GM12892 (cell line): Measurements from ENCODE around the gene APMAP. TPM values are rescaled to one million over a fixed set of nuclear protein-coding genes. Genes with fewer than 3 reads are reported as not detected.

ENCODE experiments used
- DNase-seq: peaks from one replicate; pipeline ENCODE4 v3.0.0; 2011; ENCODE audit not compliant: insufficient read length
- FAIRE-seq: peaks from 2 replicates; lab custom pipeline; 2011; peaks lifted over from hg19 to GRCh38; lab: Jason Lieb, UNC
- POLR2A ChIP-seq: IDR thresholded peaks from 2 replicates; pipeline ENCODE4 v1.6.1; 2011; ENCODE audit warnings: low read depth, low read length, control low read depth
- POLR2AphosphoS5 ChIP-seq: IDR thresholded peaks from 2 replicates; pipeline ENCODE4 v1.6.1; 2011; ENCODE audit warnings: low read depth, low read length, control low read depth
- TAF1 ChIP-seq: IDR thresholded peaks from 2 replicates; pipeline ENCODE4 v1.6.1; 2011; ENCODE audit warnings: low read depth, mild to moderate bottlenecking, control low read depth, low read length, borderline replicate concordance
- polyA plus RNA-seq: library from polyadenylated mRNA; unstranded; fragments of >200 nt; gene quantifications from one replicate; pipeline ENCODE4 v1.2.1, GENCODE V29; 2012; ENCODE audit warnings: missing spikeins, inconsistent platforms; ENCODE audit not compliant: missing spikeins

The APMAP gene
- polyA plus RNA-seq = 21.6 TPM

GRCh38 chr20:24992487-24993205, at the start of gene APMAP:
Gene APMAP, minus strand, starts transcription at chr20:24992751. Its CDS starts 63 bp downstream, at chr20:24992688.
- TF ChIP-seq POLR2A (peak; percentile 94), TAF1 (peak; percentile 49; the same call in 1 of the 2 replicates), POLR2AphosphoS5 (peak; percentile 82)
- DNase-seq = peak; percentile 94
- FAIRE-seq = peak; percentile 97

GRCh38 chr20:25041813-25042530, 49.4 kb upstream of the APMAP start:
- no peak for TF ChIP-seq POLR2A
- TF ChIP-seq POLR2AphosphoS5 = no peak
- TF ChIP-seq TAF1 = no peak
- FAIRE-seq = no peak
- no peak for DNase-seq

GRCh38 chr20:25040438-25040831, 47.9 kb upstream of the APMAP start:
- TF ChIP-seq TAF1 (no peak), POLR2A (no peak), POLR2AphosphoS5 (no peak)
- FAIRE-seq = no peak
- no peak for DNase-seq

GRCh38 chr20:25039697-25040437, 47.3 kb upstream of the APMAP start:
- DNase-seq (no peak), FAIRE-seq (no peak)
- TF ChIP-seq POLR2AphosphoS5 = no peak
- no peak for TF ChIP-seq TAF1
- no peak for TF ChIP-seq POLR2A

- no peak for FAIRE-seq
- DNase-seq = no peak
These were observed 46.1 kb upstream of the APMAP start for GRCh38 chr20:25038591-25039015.

GRCh38 chr20:25038103-25038410, 45.5 kb upstream of the APMAP start:
- FAIRE-seq (no peak), DNase-seq (no peak)
- TF ChIP-seq POLR2AphosphoS5 (no peak), TAF1 (no peak)

More at GRCh38 chr20:25038591-25039015, 46.1 kb upstream of the APMAP start:
- no peak for TF ChIP-seq TAF1
- no peak for TF ChIP-seq POLR2A
- TF ChIP-seq POLR2AphosphoS5 = no peak

- TF ChIP-seq TAF1 = no peak
- TF ChIP-seq POLR2A = no peak
- TF ChIP-seq POLR2AphosphoS5 = no peak
- FAIRE-seq (no peak), DNase-seq (no peak)
These were observed 44.9 kb upstream of the APMAP start for GRCh38 chr20:25037288-25038102.

- no peak for FAIRE-seq
These were observed 43.9 kb upstream of the APMAP start for GRCh38 chr20:25036331-25036936.

GRCh38 chr20:25035921-25036320, 43.4 kb upstream of the APMAP start:
- DNase-seq = no peak
- peak; percentile 78 for FAIRE-seq
- no peak for TF ChIP-seq TAF1
- TF ChIP-seq POLR2AphosphoS5 = no peak
- no peak for TF ChIP-seq POLR2A

More at GRCh38 chr20:25036331-25036936, 43.9 kb upstream of the APMAP start:
- no peak for DNase-seq
- TF ChIP-seq TAF1 = no peak
- no peak for TF ChIP-seq POLR2A
- TF ChIP-seq POLR2AphosphoS5 = no peak

GRCh38 chr20:25033924-25034300, 41.4 kb upstream of the APMAP start:
- no peak for FAIRE-seq
- TF ChIP-seq POLR2AphosphoS5 (no peak), POLR2A (no peak), TAF1 (no peak)
- no peak for DNase-seq
